HG03135 (cell line): ENCODE results near the gene RAC3.

Experiments used
- ATAC-seq: cut with Tn5 transposase; IDR thresholded peaks from one replicate; pipeline ENCODE4 v1.9.1; 2021; ENCODE audit warnings: mild to moderate bottlenecking, moderate library complexity; ENCODE audit not compliant: unreplicated experiment

Gene RAC3

DNA sequence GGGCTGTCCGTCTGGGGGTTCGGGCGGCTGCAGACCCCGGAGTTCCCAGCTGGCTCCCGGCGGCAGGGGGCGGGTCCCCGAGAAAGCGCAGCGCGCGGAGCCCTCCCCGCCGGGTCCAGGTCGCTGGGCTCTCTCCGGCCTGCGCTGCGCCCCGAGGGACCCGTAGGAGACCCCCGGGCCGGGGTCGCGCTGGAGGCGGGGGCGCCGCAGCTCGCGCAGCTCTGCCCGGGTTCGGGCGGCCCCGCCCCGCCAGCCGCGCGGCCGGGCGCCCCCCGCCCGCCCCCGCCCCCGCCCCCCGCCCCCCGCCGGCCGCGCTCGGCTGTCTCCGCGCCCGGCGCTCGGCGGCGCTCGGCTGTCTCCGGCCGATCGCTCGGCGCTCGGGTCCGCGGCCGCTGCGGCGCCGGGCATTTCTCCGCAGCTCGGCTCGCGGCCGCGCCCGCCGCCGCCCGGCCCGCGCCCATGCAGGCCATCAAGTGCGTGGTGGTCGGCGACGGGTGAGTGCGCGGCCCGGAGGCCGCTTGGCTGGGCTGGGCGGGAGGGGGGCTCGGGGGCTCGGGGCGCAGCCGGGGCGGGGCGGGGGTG, at the start of gene RAC3:
Gene RAC3 (plus strand): TSS at position 376 of the 582 bp plus-strand sequence. CDS start 84 bp downstream, at position 460.
- ATAC-seq: no peak

DNA sequence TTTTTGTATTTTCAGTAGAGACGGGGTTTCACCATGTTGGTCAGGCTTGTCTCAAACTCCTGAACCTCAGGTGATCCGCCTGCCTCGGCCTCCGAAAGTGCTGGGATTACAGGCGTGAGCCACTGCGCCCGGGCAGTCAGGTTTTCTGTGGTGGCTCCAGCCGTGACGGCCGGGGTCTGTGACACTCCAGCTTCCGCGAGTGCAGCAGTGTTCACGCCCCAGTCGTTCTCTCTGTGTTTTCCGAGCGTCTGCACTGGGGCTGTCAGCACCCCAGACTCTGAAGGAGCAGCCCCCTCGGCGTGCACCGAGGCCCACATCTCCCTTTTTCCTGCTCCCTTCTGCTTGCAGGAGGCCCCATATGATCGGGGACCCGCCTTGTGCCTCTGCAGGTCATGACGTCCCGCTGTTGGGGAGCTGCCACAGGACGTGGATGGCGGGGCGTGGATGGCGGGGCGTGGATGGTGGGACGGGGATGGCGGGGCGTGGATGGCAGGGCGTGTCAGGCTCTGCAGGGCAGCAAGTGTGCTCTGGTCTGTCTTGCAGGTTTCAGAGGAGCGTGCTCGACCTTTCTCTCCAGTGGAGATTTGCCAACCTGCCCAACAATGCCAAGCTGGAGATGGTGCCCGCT, 48.4 kb upstream of the RAC3 start:
- no peak for ATAC-seq

DNA sequence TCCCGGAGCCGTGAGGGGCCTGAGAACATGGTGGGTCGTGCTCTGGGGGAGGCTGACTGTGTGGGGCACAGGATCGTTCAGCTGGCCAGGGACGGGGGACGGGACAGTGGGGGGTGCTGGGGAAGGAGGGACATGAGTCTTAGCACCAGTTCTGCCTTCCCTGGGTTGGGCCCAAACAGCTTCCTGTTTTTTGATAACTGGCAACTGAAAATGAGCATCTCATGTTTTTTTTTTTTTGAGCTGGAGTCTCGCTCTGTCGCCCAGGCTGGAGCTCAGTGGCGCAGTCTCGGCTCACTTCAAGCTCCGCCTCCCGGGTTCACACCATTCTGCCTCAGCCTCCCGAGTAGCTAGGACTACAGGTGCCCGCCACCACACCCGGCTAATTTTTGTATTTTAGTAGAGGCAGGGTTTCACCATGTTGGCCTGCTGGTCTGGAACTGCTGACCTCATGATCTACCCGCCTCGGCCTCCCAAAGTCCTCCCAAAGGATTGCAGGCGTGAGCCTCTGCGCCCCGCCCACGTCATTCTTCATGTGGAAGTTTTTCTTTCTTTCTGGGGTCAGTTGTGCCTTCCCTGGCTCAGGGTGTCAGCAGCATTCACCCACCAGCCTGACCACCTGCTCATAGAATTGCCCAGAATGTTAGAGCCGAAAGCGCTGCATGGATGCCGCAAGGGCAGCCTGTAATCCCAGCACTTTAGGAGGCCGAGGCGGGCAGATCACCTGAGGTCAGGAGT, 47.7 kb upstream of the RAC3 start:
- no peak for ATAC-seq

DNA sequence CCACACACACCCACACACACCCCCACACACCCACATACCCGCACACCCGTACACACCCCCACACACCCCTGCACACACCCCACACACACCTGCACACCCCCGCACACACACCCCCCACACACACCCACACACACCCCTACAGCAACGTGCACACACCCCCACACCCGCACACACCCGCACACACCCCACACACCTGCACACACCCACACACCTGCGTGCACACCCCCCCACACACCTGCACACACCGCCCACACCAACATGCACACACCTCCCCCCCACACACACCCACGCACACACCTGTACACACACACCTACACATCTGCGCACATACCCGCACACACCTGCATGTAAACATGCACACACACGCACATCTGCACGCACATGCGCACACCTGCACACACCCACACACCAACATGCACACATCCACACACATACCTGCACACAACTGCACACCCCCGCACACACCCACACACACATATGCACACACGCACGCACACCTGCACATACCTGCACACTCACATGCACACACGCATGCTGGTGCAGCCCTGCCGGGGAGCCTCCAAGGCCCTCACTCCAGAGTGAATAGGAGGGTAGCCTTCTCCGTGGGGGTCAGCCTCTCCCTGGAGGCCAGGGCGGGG, 46.6 kb upstream of the RAC3 start:
- no peak for ATAC-seq

DNA sequence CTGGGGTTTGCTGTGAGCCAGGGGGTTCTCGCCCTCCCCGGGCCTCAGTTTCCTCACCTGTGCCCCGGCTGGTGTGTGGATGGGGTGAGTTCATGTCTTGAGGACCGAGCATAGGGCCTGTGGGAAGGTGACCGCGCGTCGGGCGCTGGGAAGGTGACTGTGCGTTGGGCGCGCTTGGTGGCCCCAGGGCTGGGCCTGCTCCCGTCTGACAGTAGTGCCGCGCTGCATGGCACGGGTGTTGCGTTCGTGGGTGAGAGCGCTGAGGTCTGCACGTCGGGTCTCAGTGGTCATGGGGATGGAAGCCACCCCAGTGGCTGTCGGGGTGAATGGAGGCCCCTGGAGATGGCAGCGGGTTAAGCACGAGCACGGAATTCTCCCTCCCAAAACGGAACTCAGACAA, 44.9 kb upstream of the RAC3 start:
- ATAC-seq: no peak

DNA sequence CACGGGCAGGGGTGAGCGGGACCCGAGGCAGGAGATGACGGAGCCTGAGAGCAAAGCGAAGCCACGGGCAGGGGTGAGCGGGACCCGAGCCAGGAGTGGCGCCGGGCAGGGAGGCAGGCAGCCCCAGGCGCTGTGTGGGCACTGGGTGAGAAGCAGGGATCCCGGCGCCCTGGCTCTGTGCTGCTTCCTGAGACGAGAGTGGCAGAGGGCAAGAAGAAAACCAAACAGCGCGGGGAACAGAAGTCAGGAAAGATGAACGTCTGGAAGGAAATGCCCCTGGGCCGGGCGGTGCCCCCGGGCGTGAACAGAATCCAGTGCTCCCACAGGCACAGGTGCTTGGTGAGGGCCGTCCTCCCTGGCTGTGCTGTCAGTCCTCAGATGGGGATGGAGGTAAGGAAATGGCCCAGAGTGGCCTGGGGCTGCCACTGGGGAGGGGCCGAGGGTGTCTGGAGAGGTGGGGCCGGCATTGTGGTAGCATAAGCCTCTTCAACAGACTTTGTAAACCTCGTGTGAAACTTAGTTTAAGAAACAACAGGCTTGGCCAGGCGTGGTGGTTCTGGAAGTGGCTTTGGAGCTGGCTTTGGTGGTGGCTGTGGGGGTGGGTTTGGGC, 44.2 kb upstream of the RAC3 start:
- no peak for ATAC-seq

DNA sequence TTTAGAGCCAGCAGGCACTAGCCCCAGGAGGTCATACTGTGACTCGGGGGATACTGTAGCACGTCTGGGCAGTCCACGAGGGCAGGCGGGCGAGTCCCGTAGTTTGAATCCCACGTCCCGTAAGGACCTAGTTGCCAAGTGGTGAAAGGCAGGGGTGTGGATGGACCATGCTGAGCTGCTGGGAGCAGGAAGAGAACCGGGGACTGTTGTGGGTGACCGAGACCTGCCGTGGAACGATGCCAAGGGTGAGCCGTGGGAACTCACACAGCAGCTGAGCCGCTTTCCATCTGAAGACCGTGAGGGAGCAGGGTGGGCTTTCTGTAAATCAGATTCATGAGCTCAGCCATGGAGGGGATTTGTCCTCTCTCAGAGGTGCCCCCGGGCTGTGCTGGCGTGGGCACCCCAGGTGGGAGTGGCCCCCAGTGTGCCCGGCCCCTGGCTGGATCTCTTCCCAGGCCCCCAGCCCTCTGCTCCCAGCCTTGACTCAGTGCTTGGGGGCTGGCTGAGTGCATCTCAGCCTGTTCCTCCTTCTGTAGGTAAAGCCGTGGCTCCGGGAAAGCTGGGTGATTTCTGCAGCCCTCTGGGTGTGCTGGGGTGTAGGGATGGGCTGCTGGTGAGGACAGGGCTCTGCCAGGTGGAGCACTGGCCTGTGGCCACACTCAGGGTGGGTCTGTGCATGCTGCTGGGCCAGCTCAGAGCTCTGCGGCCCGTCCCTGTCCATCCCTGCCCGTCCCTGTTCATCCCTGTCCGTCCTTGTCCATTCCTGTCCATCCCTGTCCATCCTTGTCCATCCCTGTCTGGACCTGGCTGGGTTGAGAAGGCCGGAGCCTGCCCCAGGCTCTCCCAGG, 40.4 kb upstream of the RAC3 start:
- ATAC-seq: no peak

DNA sequence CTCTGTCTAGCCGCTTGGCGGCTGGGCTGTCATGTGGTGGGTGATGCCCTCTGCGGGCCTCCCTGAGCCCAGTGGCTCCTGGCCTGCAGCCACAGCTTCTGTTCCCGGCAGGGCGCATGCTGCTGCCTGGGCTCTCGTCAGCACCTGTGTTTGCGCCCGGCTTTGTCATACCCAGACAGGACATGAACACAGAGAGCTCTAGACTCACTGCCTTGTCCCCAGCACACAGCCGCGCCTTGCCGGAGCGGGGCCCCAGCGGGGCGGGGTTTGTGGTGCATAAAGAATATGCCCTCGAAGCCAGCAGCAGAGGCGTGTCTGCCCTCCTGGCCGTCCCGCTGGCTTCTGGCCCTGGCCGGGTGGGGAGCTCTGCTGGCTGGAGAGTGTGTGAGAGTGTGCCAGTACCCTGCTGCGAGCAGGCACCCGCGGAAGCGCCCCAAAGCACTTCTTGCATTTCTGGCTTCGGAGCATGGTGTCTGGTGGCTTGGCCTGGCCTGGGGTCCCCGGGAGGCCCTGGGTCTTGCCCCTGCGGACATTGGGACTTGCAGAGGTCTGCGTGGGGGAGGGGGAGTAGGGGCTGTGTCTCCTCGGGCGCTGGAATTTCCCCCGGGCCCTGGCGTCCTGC, 39.7 kb upstream of the RAC3 start:
- no peak for ATAC-seq

DNA sequence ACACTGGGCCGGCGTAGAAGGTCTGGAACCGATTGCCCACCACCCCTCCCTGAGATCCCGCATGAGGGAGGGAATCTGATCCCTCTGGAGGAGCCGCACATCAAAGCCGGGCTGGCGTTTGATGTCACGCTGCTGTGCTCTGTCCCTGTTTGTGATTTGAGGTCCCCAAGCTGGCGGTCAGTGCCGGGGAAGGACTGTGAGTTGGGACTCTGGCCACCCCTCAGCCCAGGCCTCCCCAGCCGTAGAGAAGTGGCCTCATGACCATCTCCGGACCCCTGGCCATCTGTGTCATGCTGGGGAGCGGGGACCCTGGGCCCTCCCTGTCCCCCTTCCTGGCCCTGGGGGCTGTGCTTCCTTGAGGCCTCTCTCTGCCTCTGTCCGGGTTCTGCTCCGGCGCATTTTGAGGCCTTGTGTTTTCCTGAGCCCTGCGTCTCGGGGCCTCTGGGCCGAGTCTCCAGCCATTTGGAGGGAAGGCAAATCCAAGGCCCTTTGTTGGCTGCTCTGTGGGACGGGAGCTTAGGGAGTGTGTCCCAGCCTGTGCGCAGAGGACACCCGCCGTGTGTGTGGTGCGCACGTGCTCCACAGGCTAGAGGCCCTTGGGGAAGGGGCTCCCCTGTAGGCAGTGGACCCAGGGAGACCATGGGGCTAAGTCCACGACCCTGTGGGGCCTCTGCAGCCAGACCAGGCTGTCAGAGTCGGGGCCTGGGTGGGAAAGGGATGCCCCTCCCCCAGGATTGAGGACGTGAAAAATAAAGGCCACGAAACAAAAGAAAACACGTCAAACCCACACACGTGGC, 39.0 kb upstream of the RAC3 start:
- no peak for ATAC-seq

DNA sequence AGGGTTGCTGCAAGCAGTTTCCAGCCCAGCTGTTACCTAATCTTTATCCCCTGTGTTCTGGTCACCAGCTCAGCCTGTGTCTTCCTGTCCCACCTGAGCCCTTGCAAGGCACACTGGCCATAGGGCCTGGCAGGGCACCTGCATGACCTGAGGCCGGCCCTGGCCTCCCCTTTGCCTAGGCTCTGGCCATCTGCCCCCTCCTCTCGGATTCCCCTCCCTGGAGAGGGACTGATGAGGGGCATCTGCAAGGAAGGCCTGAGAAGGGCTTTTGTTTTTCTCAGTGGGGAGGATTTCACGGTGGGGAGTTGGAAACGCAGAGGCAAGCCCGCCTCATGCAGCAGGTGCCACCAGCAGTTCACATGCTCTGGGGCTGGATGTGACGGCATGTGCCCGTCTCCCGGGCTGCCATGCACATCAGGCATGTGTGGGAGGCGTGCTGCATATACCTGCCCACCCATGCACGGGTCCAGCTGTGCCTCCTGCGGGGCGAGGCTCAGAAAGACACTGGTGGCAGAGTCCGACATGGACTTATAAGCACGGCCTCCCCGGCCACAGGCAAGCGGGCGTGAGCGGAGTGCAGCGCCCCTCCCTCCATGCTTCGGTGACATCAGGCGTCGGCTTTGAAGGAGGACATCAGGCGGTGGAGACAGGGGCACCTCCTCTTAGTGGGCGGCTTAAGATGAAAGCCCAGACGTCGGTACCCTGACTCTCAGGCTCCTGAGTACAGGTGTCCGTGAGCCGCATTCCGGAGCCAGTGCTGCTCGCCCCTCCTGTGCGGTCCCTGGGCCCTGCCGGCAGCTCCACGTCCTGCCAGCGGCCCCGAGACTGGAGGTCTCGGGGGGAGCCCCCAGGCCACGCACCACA, 37.5 kb upstream of the RAC3 start:
- no peak for ATAC-seq

DNA sequence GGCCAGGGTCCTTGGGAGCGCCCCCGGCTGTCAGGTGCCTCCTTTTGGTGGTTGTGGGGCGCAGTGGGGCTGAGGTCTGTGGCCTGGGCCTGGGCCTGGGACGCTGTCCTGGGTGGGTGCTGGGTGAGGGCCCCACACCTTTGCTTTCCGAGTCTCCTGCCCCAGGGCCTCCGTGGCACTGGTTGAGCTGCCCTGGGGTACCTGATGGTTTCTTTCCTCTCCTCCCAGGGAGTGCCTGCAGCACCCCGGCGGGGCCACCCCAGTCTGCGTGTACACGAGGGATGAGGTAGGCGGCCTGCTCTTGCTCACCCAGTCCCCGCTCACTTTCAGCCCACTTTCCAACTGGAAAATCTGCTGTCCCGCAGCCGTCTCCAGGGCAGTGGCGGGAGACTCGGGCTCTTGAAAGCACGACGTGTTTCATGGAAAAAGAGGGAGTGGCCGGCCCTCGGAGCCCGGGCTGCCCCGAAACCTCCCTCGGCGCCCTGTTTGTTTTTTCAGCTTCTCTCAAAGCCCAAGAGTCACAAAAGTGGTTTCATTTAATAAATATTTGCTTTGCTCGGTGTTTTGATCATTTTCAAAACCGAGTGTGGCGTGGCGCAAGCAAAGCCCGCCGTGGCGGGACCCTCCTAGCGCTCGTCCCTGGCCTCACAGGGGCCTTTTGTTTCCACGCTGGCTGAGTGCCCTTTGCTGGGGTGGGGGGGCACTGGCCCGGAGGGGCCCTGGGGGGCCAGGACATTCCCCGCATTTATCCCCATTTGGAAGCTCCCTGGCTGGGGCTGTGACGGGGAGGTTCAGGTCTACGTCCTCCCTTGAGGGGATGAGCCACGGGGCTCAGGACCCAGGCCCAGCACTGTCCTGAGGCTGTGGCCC, 36.6 kb upstream of the RAC3 start:
- no peak for ATAC-seq

DNA sequence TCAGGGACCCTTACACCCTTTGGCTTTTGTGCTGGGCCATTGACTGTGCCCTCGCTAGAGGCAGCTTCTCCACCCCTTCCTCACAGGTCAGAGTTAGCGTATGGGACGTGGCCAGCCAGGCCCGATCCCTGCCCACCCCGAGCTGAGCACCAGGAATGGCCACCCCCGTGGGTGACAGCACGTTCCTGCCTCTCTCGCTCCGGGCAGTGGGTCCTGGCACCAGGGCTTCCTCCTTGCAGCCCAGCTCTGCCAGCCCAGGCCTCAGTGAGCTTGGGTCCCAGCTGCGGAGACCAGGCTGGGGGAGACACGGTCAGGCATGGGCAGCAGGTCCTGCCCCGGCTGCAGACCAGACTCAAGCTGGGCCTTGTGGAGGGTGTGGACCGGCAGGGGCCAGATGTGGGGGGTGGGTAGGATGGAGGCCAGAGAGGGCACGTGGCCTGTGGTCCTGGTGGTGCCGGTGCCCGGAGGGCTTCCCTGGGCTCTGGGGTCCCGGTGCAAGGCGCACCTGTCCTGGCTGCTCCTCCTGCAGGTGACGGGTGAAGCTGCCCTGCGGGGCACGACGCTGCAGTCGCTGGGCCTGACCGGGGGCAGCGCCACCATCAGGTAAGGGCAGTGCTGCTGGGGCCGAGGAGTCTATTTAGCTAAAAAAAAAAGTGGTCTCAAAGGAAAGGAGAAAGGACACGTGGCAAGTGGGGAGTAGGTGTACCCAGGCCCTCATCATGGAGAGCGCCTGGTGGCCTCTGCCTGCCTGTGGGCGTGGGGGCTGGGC, 35.8 kb upstream of the RAC3 start:
- no peak for ATAC-seq

DNA sequence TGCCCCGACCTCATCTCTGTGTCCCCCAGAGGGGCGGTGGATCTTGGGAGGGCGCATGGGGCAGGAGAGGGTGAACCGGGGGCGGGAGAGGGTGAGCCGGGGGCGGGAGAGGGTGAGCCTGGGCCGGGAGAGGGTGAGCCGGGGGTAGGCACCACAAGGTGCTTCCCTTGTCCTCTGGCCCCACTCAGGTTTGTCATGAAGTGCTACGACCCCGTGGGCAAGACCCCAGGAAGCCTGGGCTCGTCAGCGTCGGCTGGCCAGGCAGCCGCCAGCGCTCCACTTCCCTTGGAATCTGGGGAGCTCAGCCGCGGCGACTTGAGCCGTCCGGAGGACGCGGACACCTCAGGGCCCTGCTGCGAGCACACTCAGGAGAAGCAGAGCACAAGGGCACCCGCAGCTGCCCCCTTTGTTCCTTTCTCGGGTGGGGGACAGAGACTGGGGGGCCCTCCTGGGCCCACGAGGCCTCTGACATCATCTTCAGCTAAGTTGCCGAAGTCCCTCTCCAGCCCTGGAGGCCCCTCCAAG, 35.2 kb upstream of the RAC3 start:
- no peak for ATAC-seq

DNA sequence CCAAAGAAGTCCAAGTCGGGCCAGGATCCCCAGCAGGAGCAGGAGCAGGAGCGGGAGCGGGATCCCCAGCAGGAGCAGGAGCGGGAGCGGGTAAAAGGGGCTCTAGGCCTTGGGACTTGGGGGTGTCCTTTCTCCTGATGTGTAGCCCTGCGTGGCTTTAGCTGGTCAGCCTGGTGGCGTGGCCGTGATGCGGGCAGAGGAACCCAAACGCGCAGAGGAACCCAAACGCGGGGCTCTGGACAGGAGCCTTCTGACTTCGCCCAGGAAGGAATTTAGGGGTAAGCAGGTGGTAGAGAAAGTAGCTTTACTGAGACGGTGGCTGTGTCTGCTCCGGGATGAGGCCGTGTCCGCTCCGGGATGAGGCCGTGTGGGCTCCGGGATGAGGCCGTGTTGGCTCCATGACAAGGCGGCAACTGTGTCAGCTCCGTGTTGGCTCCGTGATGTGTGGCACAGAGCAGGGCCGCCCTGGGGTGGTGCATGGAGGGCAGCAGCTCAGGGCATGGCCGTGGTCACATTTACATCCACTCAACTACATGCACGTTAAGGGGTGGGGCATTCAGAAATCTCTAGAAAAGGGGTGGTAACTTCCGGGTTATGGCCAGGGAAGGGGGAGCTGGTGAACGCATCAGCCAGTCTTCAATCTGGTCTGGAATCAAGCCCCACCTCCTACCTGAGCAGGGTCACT, 34.6 kb upstream of the RAC3 start:
- ATAC-seq: no peak

DNA sequence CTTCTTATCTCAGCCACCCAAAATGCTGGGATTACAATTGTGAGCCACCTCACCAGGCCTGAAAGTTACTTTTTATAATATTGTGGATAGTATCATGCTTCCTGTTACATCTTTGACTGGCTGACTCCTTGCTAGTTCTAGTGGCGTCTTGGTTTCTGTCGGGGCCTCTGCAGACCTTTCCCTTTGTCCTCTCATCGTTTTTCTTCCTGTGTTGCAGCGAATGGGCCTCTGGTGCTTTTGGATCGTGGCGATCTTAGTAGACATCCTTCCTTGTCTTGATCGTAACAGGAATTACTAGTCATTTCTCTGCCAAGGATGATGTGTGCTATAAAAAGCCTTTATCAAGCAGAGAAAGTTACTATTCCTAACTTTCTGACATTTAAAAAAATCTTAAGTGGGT, 33.3 kb upstream of the RAC3 start:
- no peak for ATAC-seq
